GM12873 (cell line): ENCODE results near the gene SMOC2.

Experiments
- CTCF ChIP-seq: IDR thresholded peaks from 2 replicates; pipeline ENCODE4 v1.5.1; 2012; ENCODE audit warnings: low read depth, mild to moderate bottlenecking, moderate library complexity, low read length, control low read depth; ENCODE audit not compliant: insufficient read depth; ENCODE audit errors: missing control alignments

Gene SMOC2

GRCh38 chr6:168581236-168581635, 140.3 kb downstream of the SMOC2 start:
- TF ChIP-seq CTCF = no peak

GRCh38 chr6:168581706-168582105, 140.7 kb downstream of the SMOC2 start:
- TF ChIP-seq CTCF = no peak

GRCh38 chr6:168582571-168582981, 141.6 kb downstream of the SMOC2 start:
- no peak for TF ChIP-seq CTCF

GRCh38 chr6:168583126-168583525, 142.1 kb downstream of the SMOC2 start:
- TF ChIP-seq CTCF = no peak

GRCh38 chr6:168583821-168584220, 142.8 kb downstream of the SMOC2 start:
- no peak for TF ChIP-seq CTCF

- no peak for TF ChIP-seq CTCF
Measured at GRCh38 chr6:168584249-168584648, 143.3 kb downstream of the SMOC2 start.

GRCh38 chr6:168584671-168585070, 143.7 kb downstream of the SMOC2 start:
- TF ChIP-seq CTCF = no peak
